Left hindlimb (tissue), 1 donor: ENCODE data around the gene TBC1D9.

Experiments
- DNase-seq: peaks from one replicate; pipeline ENCODE4 v3.0.0-alpha.2; 2018

Gene TBC1D9

GRCh38 chr4:140644470-140645185 is 111.6 kb downstream of the TBC1D9 start:
- no peak for DNase-seq

GRCh38 chr4:140643571-140644055 is 112.6 kb downstream of the TBC1D9 start:
- no peak for DNase-seq

GRCh38 chr4:140642674-140643437 is 113.3 kb downstream of the TBC1D9 start:
- no peak for DNase-seq

- DNase-seq, result no peak
These were observed 114.3 kb downstream of the TBC1D9 start for GRCh38 chr4:140641789-140642439.

GRCh38 chr4:140641105-140641555 is 115.1 kb downstream of the TBC1D9 start:
- DNase-seq, result no peak

- no peak for DNase-seq
These were observed 115.9 kb downstream of the TBC1D9 start for GRCh38 chr4:140640150-140640748.

GRCh38 chr4:140639066-140639465 is 117.1 kb downstream of the TBC1D9 start:
- no peak for DNase-seq

GRCh38 chr4:140637836-140638235 is 118.3 kb downstream of the TBC1D9 start:
- no peak for DNase-seq

GRCh38 chr4:140635606-140636005 is 120.6 kb downstream of the TBC1D9 start:
- no peak for DNase-seq

GRCh38 chr4:140633951-140634350 is 122.2 kb downstream of the TBC1D9 start:
- no peak for DNase-seq

GRCh38 chr4:140633124-140633523 is 123.1 kb downstream of the TBC1D9 start:
- no peak for DNase-seq

- no peak for DNase-seq
These were observed 125.9 kb downstream of the TBC1D9 start for GRCh38 chr4:140630246-140630645.

- DNase-seq, result no peak
These were observed 128.2 kb downstream of the TBC1D9 start for GRCh38 chr4:140628016-140628415.

- no peak for DNase-seq
These were observed 129.4 kb downstream of the TBC1D9 start for GRCh38 chr4:140626661-140627376.

GRCh38 chr4:140622333-140622958 is 133.7 kb downstream of the TBC1D9 start:
- no peak for DNase-seq

GRCh38 chr4:140621161-140621560 is 135.0 kb downstream of the TBC1D9 start:
- no peak for DNase-seq

GRCh38 chr4:140617499-140618248 is 138.5 kb downstream of the TBC1D9 start:
- no peak for DNase-seq

- no peak for DNase-seq
These were observed 140.7 kb downstream of the TBC1D9 start for GRCh38 chr4:140615451-140615850.

- no peak for DNase-seq
These were observed 143.8 kb downstream of the TBC1D9 start for GRCh38 chr4:140612357-140612756.

GRCh38 chr4:140611854-140612253 is 144.3 kb downstream of the TBC1D9 start:
- no peak for DNase-seq
